GM12865 (cell line): ENCODE results near the gene MARF1.

ENCODE experiments used
- DNase-seq: peaks from one replicate; pipeline ENCODE4 v3.0.0; 2010; ENCODE audit warnings: low read depth
- H3K4me3 ChIP-seq: 2 replicates; pipeline ENCODE4 v1.5.1; 2011; ENCODE audit warnings: mild to moderate bottlenecking, low read depth, low read length, control low read depth
- TF ChIP-seq, protein P1 (sequence below): IDR thresholded peaks from 2 replicates; pipeline ENCODE4 v1.5.1; 2011; ENCODE audit warnings: low read length, control low read depth, low read depth, inconsistent platforms; ENCODE audit not compliant: insufficient read depth; ENCODE audit errors: missing control alignments

MARF1 gene

DNA sequence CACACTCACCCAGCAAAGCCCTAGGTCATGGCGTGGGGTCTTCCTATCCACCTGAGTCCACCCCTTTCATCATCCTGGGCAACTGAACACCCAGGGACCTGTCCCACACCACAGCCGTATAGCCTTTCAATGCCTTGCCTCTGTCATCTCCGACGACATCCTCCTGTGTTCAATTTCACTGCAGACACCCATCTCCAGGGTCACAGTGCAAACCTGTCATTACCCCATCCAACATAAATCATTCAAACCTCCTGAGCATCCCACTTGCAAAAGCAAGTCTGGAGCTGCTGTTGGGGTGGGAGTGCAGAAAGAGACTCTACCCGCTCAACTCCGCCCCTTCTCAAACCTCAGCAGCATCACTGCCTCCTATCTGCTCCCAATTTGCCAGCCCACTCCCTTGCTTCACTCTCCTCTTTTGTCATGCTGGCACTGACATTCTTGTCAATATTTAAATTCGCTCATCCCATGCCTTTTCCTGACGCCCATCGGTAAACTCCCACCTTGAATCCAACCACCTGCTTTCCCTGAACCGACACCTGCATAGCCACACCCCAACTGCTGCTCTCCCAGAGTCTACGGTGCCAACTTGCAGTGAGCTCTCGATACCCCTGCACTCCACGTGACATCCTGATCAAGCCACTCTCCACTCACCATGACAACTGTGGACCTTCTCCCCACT lies 37.0 kb downstream of the MARF1 start:
- DNase-seq: no peak
- no peak overlapping the region for H3K4me3 ChIP-seq
- TF ChIP-seq, protein P1, sequence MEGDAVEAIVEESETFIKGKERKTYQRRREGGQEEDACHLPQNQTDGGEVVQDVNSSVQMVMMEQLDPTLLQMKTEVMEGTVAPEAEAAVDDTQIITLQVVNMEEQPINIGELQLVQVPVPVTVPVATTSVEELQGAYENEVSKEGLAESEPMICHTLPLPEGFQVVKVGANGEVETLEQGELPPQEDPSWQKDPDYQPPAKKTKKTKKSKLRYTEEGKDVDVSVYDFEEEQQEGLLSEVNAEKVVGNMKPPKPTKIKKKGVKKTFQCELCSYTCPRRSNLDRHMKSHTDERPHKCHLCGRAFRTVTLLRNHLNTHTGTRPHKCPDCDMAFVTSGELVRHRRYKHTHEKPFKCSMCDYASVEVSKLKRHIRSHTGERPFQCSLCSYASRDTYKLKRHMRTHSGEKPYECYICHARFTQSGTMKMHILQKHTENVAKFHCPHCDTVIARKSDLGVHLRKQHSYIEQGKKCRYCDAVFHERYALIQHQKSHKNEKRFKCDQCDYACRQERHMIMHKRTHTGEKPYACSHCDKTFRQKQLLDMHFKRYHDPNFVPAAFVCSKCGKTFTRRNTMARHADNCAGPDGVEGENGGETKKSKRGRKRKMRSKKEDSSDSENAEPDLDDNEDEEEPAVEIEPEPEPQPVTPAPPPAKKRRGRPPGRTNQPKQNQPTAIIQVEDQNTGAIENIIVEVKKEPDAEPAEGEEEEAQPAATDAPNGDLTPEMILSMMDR: no peak

DNA sequence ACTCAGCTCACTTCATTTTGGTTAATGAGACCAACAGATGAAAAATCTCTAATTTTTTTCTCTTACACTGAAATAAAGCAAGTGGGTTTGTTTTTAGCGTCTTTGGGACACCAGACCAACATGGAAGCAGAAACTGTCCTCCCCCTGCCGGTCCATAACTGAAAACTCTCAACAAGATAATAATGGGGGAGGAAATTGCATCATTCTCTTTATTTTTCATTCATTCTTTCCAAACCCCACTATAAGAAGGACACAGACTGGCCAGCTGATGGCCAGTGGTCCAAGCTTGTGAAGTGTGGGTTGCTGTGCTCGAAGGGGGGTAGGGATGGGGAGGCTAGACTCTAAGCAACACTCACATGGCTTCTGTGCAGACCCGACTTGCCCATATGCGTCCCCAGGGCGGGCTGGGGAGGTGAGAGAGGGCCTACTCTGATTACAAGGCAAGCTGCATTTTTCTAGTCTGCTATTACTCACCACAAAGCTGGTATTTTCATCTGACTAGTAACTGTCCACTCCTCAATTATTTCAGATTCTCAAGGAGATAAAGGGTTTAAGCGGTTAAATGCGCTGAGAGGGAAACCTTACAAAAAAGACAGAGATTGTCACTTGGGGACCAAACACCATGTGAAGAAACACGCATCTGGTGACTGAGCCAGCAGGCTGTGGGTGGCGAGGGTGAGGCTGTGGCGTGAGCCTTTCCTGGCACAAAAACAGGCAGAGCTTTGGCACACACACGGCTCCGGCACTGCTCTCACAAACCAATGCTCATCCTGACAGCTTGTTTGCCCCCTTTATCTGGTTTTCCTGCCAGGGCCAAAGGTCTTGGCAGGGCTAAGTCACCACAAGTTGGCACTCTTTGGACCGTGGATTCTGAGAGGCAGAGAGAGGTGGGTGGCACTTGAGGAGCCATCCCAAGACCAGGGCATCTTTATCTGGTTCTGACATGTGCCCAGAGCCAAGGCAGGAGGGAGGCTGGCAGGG lies 38.2 kb downstream of the MARF1 start:
- TF ChIP-seq, protein P1: no peak
- H3K4me3 ChIP-seq: no peak overlapping the region
- DNase-seq: no peak

DNA sequence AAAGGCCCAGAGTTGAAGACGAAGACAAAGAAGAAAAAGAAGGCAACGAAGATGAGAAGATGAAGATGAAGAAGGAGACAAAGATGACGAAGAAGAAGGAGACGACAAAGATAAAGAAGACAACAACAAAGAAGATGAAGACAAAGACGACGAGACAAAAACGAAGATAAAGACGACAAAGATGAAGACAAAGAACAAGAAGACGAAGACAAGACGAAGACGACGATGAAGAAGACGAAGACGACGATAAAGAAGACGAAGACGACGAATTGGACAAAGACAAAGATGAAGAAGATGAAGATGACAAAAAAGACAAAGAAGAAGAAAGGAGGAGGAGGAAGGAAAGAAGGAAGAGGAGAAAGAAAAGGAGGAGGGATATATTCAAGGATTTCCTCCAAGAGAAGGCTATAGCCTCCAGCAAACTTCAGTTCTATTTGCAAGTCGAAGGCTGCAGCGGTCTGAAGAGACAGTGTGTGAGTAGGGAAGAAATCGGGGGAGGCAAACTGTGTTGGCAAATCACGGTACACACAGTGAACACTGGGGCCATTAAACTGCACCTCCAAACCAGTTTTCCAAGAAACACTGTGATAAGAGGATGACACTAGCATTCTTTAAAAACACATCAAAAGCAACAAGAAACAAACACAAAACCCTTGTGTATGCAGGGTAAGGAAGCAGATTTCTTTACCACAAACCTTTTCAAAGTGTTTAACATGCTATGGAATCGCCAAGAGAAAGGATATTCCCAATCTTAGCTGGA lies 40.5 kb downstream of the MARF1 start:
- no peak for DNase-seq
- H3K4me3 ChIP-seq: no peak overlapping the region
- TF ChIP-seq, protein P1: no peak

DNA sequence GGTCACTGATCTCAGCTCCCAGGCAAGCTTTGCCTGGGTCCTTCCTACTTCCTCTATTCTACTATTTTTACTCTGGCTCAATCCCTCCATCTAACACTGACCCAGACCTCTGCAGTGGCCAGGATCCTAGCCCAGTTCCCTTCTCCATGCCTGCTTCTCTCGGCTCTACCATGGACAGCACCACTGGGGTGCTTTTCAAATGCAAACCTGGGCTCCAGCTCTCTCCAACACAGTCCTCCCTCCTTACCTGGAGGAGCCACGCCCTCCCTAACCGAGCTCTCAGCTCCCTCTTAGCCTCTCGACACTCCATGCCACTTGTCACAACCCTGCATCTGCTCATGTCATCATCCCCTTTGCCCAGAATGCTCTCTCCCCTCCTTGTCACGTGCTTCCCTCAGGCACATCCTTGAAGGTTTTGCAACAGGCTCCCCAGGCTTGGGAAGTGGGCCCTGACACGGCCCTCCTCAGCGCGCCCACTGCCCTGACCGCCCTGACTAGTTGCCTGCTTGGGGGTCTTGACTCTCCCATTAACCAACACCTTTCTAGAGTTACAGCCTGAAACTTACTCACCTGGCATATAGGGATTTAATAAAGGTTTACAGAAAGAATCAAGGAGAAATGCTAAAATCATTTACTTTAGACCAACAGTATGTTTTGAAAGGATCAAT lies 41.6 kb downstream of the MARF1 start:
- TF ChIP-seq, protein P1: no peak
- DNase-seq: no peak
- H3K4me3 ChIP-seq: no peak overlapping the region

DNA sequence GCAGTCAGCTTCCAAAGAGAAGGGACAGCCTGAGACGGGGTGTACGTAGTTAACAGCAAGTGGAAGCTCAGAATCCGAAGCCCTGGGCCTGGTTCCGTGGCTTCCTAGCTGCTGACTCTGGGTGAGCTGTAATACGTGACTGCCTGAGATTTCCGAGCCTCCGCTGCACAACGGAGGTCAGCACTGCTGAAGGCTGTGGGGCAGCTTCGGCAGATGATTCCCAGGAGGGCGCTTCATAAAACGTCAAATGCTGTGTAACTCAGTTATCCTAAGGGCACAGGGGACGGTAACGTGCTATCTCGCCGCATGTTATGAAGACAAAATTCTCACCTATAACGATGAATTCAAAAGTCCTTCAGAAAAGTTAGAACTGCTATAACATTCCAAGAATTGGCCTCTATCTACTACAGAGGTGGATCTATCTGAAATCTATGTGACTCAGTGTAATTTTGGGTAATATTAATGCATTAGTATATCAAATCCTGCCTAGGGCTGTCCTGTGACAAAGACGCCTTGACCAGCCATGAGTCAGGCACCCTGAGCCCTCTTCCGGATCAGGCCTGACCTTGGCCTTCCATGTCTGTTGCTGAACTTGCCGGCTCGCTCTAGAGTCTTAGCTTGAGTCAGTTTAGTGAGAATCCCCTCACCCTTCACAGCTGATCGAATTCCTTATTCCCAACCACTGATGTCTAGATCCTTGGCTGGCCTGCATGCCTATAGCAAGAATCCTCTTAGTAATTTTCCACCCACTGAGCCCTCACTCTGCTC lies 43.5 kb downstream of the MARF1 start:
- no peak overlapping the region for H3K4me3 ChIP-seq
- DNase-seq: no peak

More for the DNA sequence above, 43.5 kb downstream of the MARF1 start:
- TF ChIP-seq, protein P1: no peak
